Upper lobe of right lung (tissue), 1 donor: ENCODE measurements around the gene DLEU7. TPM values are rescaled to one million over a fixed set of nuclear protein-coding genes. Genes with fewer than 3 reads are reported as not detected.

Experiments used
- ATAC-seq: fragments of 200-7000 bp; cut with Tn5 transposase; one replicate; pipeline ENCODE4 v1.9.1; 2020; ENCODE audit warnings: mild to moderate bottlenecking, moderate library complexity
- DNase-seq: peaks from one replicate; pipeline ENCODE4 v3.0.0-alpha.2; 2020
- H3K27ac ChIP-seq: fragments of 200-600 bp; one replicate; pipeline ENCODE4 v1.8.0; 2022
- H3K27me3 ChIP-seq: fragments of 200-600 bp; one replicate; pipeline ENCODE4 v1.8.0; 2022; ENCODE audit warnings: mild to moderate bottlenecking
- H3K36me3 ChIP-seq: fragments of 200-600 bp; one replicate; pipeline ENCODE4 v1.8.0; 2022
- H3K4me1 ChIP-seq: fragments of 200-600 bp; one replicate; pipeline ENCODE4 v1.8.0; 2022
- H3K4me3 ChIP-seq: fragments of 200-600 bp; one replicate; pipeline ENCODE4 v1.8.0; 2022; ENCODE audit warnings: mild to moderate bottlenecking
- H3K9me3 ChIP-seq: fragments of 200-600 bp; one replicate; pipeline ENCODE4 v1.8.0; 2022
- CTCF ChIP-seq: fragments of 200-600 bp; IDR thresholded peaks from one replicate; pipeline ENCODE4 v1.8.0; 2022; ENCODE audit warnings: antibody characterized with exemption
- intact Hi-C: fragments of 100-400 bp; cut with DNase I; formaldehyde crosslinking; loops from one replicate; pipeline ENCODE4 v1.11.0; 2022
- total RNA-seq: library from RNA; stranded (reverse); fragmentation: NEBNext Ultra II Directional; extraction: Animal tissue kit (Norgen Biotek cat#: 25700); gene quantifications from one replicate; pipeline ENCODE4 v1.2.1, GENCODE V29; 2021
- donor health status: DM: no; HTN: yes; CAD: no; lungs with severe emphysema.

The DLEU7 gene
- total RNA-seq, 1 donor from 2014 or later: 1.6 TPM

- no peaks in the 10 kb centered on the region for H3K9me3 ChIP-seq
- no peak for ATAC-seq
- no peak for DNase-seq
- H3K36me3 ChIP-seq: no peaks in the 10 kb centered on the region
- H3K4me3 ChIP-seq: no peak overlapping the region
- H3K27ac ChIP-seq: no peak overlapping the region
- intact Hi-C loops: no loop called here
- H3K27me3 ChIP-seq: no peaks in the 10 kb centered on the region
- TF ChIP-seq CTCF: no peak
- no peaks in the 10 kb centered on the region for H3K4me1 ChIP-seq
Measured at GRCh38 chr13:50887151-50887550, 43.7 kb upstream of the DLEU7 start.

GRCh38 chr13:50884265-50884664 lies 40.8 kb upstream of the DLEU7 start:
- no peaks in the 10 kb centered on the region for H3K9me3 ChIP-seq
- peak; percentile 58 for ATAC-seq
- intact Hi-C loops: no loop called here
- H3K36me3 ChIP-seq: no peaks in the 10 kb centered on the region
- TF ChIP-seq CTCF: no peak
- H3K27ac ChIP-seq: no peak overlapping the region
- H3K27me3 ChIP-seq: no peaks in the 10 kb centered on the region
- no peaks in the 10 kb centered on the region for H3K4me1 ChIP-seq
- H3K4me3 ChIP-seq: no peak overlapping the region
- DNase-seq: no peak

GRCh38 chr13:50883728-50884127 lies 40.2 kb upstream of the DLEU7 start:
- TF ChIP-seq CTCF: no peak
- Histone ChIP-seq H3K9me3 (no peaks in the 10 kb centered on the region), H3K36me3 (no peaks in the 10 kb centered on the region), H3K4me3 (no peak overlapping the region), H3K27me3 (no peaks in the 10 kb centered on the region), H3K27ac (no peak overlapping the region), H3K4me1 (no peaks in the 10 kb centered on the region)
- DNase-seq: no peak
- intact Hi-C loops: no loop called here
- ATAC-seq: no peak

- DNase-seq: no peak
- H3K9me3 ChIP-seq: no peaks in the 10 kb centered on the region
- no peak for TF ChIP-seq CTCF
- H3K4me3 ChIP-seq: no peak overlapping the region
- intact Hi-C loops: no loop called here
- no peaks in the 10 kb centered on the region for H3K36me3 ChIP-seq
- H3K27me3 ChIP-seq: no peaks in the 10 kb centered on the region
- H3K27ac ChIP-seq: no peak overlapping the region
- no peaks in the 10 kb centered on the region for H3K4me1 ChIP-seq
- ATAC-seq: no peak
Measured at GRCh38 chr13:50882816-50883435, 39.4 kb upstream of the DLEU7 start.

- no peak overlapping the region for H3K4me3 ChIP-seq
- no peak for ATAC-seq
Measured at GRCh38 chr13:50873991-50874390, 30.5 kb upstream of the DLEU7 start.

More at GRCh38 chr13:50873991-50874390, 30.5 kb upstream of the DLEU7 start:
- H3K9me3 ChIP-seq: no peaks in the 10 kb centered on the region
- TF ChIP-seq CTCF: no peak
- no peak for DNase-seq
- intact Hi-C loops: no loop called here
- no peaks in the 10 kb centered on the region for H3K27me3 ChIP-seq
- no peak overlapping the region for H3K27ac ChIP-seq
- H3K36me3 ChIP-seq: no peaks in the 10 kb centered on the region
- H3K4me1 ChIP-seq: no peaks in the 10 kb centered on the region
